ENCODE measurements around the gene SPTLC2. TPM values are rescaled to one million over a fixed set of nuclear protein-coding genes. Genes with fewer than 3 reads are reported as not detected.
A peak's percentile ranks its signal among the peaks of the same experiment; 100 is the strongest.

SPTLC2 gene
- total and polyA plus RNA-seq, 2 of the 13 experiments (the other 11 are each of a cell fraction or from before 2014, with no cell fraction given): 17.4 to 17.5 TPM

DNA sequence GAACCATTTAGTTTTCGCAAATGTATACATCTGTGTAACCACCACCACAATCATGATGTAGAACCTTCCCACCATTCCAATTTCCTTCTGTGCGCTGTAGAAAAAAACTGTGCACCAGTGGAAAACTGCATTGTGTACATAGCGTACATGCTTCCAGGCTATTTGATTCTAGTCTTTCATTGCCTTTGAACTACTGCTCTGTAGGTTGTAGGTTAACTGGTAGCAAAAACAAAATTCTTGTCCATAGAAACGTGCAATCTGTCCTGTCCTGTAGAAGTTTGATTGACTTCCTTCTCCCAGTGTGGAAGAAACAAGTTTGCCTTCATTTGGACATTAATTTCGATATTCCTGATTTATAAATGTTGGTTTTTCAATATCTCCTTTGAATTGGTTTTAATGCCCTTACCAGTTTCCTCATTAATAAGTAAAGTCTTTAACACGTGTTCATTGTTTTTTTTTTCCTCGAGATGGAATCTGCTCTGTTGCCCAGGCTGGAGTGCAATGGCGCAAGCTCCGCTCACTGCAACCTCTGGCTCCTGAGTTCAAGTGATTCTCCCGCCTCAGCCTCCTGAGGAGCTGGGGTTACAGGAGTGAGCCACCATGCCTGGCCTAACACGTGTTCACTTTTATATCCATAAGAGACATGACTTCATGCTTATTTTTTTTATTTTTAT lies 114.2 kb downstream of the SPTLC2 start (continued):
- TF ChIP-seq TAF1 (CRISPR knock-in tag; IDR thresholded peaks at IDR 0.05): no peak
- TF ChIP-seq KDM1A (CRISPR knock-in tag; IDR thresholded peaks at IDR 0.05): no peak
- TF ChIP-seq HNRNPUL1 (IDR thresholded peaks at IDR 0.05; ENCODE audit: low read depth, low read length): no peak
- no peak for TF ChIP-seq ATF7 (IDR thresholded peaks at IDR 0.05)
- no peak for TF ChIP-seq ATF7 (CRISPR knock-in tag; IDR thresholded peaks at IDR 0.05)
- TF ChIP-seq, protein P1, sequence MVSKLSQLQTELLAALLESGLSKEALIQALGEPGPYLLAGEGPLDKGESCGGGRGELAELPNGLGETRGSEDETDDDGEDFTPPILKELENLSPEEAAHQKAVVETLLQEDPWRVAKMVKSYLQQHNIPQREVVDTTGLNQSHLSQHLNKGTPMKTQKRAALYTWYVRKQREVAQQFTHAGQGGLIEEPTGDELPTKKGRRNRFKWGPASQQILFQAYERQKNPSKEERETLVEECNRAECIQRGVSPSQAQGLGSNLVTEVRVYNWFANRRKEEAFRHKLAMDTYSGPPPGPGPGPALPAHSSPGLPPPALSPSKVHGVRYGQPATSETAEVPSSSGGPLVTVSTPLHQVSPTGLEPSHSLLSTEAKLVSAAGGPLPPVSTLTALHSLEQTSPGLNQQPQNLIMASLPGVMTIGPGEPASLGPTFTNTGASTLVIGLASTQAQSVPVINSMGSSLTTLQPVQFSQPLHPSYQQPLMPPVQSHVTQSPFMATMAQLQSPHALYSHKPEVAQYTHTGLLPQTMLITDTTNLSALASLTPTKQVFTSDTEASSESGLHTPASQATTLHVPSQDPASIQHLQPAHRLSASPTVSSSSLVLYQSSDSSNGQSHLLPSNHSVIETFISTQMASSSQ (IDR thresholded peaks at IDR 0.05; ENCODE audit: low read depth): peak; percentile 66
- TF ChIP-seq, protein P1 (CRISPR knock-in tag; IDR thresholded peaks at IDR 0.05; ENCODE audit: borderline replicate concordance): no peak
- TF ChIP-seq, protein P2, sequence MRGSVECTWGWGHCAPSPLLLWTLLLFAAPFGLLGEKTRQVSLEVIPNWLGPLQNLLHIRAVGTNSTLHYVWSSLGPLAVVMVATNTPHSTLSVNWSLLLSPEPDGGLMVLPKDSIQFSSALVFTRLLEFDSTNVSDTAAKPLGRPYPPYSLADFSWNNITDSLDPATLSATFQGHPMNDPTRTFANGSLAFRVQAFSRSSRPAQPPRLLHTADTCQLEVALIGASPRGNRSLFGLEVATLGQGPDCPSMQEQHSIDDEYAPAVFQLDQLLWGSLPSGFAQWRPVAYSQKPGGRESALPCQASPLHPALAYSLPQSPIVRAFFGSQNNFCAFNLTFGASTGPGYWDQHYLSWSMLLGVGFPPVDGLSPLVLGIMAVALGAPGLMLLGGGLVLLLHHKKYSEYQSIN (CRISPR knock-in tag; IDR thresholded peaks at IDR 0.05; ENCODE audit: borderline replicate concordance): no peak
- TF ChIP-seq ZFP90 (CRISPR knock-in tag; IDR thresholded peaks at IDR 0.05; ENCODE audit: borderline replicate concordance): no peak
- TF ChIP-seq, protein P3, sequence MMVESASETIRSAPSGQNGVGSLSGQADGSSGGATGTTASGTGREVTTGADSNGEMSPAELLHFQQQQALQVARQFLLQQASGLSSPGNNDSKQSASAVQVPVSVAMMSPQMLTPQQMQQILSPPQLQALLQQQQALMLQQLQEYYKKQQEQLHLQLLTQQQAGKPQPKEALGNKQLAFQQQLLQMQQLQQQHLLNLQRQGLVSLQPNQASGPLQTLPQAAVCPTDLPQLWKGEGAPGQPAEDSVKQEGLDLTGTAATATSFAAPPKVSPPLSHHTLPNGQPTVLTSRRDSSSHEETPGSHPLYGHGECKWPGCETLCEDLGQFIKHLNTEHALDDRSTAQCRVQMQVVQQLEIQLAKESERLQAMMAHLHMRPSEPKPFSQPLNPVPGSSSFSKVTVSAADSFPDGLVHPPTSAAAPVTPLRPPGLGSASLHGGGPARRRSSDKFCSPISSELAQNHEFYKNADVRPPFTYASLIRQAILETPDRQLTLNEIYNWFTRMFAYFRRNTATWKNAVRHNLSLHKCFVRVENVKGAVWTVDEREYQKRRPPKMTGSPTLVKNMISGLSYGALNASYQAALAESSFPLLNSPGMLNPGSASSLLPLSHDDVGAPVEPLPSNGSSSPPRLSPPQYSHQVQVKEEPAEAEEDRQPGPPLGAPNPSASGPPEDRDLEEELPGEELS (CRISPR knock-in tag; IDR thresholded peaks at IDR 0.05): peak; percentile 78
- TF ChIP-seq, protein P4, sequence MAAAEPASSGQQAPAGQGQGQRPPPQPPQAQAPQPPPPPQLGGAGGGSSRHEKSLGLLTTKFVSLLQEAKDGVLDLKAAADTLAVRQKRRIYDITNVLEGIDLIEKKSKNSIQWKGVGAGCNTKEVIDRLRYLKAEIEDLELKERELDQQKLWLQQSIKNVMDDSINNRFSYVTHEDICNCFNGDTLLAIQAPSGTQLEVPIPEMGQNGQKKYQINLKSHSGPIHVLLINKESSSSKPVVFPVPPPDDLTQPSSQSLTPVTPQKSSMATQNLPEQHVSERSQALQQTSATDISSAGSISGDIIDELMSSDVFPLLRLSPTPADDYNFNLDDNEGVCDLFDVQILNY (CRISPR knock-in tag; conservative IDR thresholded peaks at IDR 0.05): no peak
- TF ChIP-seq MEF2D (CRISPR knock-in tag; IDR thresholded peaks at IDR 0.05): no peak
- peak in 1 of 2 experiments; percentile 60; a peak in 2 of 4 replicates for TF ChIP-seq EP300 (IDR thresholded peaks at IDR 0.05; ENCODE audit: low read depth in 2 of 2, low read length in 2 of 2)
- no peak for TF ChIP-seq EP300 (CRISPR knock-in tag; IDR thresholded peaks at IDR 0.05; ENCODE audit: borderline replicate concordance)
- no peak for TF ChIP-seq ZNF460 (CRISPR knock-in tag; IDR thresholded peaks at IDR 0.05; ENCODE audit: borderline replicate concordance)
- no peak for TF ChIP-seq ZNF468 (CRISPR knock-in tag; IDR thresholded peaks at IDR 0.05)
- TF ChIP-seq BCL6 (CRISPR knock-in tag; IDR thresholded peaks at IDR 0.05): peak; percentile 50
- peak; percentile 42; the same call in 1 of the 2 replicates for TF ChIP-seq TBX2 (CRISPR knock-in tag; IDR thresholded peaks at IDR 0.05; ENCODE audit: borderline replicate concordance)
- peak; percentile 16 for TF ChIP-seq HNRNPLL (IDR thresholded peaks at IDR 0.05; ENCODE audit: low read depth, low read length, poor library complexity, severe bottlenecking)
- peak; percentile 66; the same call in 1 of the 2 replicates for TF ChIP-seq NFIC (IDR thresholded peaks at IDR 0.05; ENCODE audit: low read length)
- TF ChIP-seq SALL1 (CRISPR knock-in tag; IDR thresholded peaks at IDR 0.05): peak; percentile 60
- TF ChIP-seq, protein P5, sequence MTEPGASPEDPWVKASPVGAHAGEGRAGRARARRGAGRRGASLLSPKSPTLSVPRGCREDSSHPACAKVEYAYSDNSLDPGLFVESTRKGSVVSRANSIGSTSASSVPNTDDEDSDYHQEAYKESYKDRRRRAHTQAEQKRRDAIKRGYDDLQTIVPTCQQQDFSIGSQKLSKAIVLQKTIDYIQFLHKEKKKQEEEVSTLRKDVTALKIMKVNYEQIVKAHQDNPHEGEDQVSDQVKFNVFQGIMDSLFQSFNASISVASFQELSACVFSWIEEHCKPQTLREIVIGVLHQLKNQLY (CRISPR knock-in tag; IDR thresholded peaks at IDR 0.05): peak; percentile 79
